HG02884 (cell line): ENCODE measurements around the gene ADAMTS10.
"Not testable (repeated sequence)": the region's sequence is repeated elsewhere in the genome, so short reads cannot be mapped to it uniquely, and the experiment has no call there.

Experiments
- ATAC-seq: cut with Tn5 transposase; IDR thresholded peaks from one replicate; pipeline ENCODE4 v1.9.1; 2021; ENCODE audit warnings: mild to moderate bottlenecking, moderate library complexity; ENCODE audit not compliant: unreplicated experiment

The ADAMTS10 gene

GRCh38 chr19:8629184-8629583, 18.7 kb upstream of the ADAMTS10 start:
- no peak for ATAC-seq

GRCh38 chr19:8626842-8627241, 16.3 kb upstream of the ADAMTS10 start:
- no peak for ATAC-seq

GRCh38 chr19:8622886-8623285, 12.4 kb upstream of the ADAMTS10 start:
- ATAC-seq: not testable (repeated sequence)

- ATAC-seq: no peak
Measured at GRCh38 chr19:8618751-8619150, 8.2 kb upstream of the ADAMTS10 start.

GRCh38 chr19:8617984-8618383, 7.5 kb upstream of the ADAMTS10 start:
- ATAC-seq: no peak

- not testable (repeated sequence) for ATAC-seq
Measured at GRCh38 chr19:8617325-8617724, 6.8 kb upstream of the ADAMTS10 start.

- ATAC-seq: no peak
Measured at GRCh38 chr19:8616861-8617260, 6.3 kb upstream of the ADAMTS10 start.

GRCh38 chr19:8615813-8616596, 5.5 kb upstream of the ADAMTS10 start:
- ATAC-seq: no peak

- ATAC-seq: no peak
Measured at GRCh38 chr19:8615024-8615423, 4.5 kb upstream of the ADAMTS10 start.

- ATAC-seq: no peak
Measured at GRCh38 chr19:8614455-8614854, 3.9 kb upstream of the ADAMTS10 start.

GRCh38 chr19:8612807-8613171, 2.3 kb upstream of the ADAMTS10 start:
- no peak for ATAC-seq

GRCh38 chr19:8611877-8612806, 1.6 kb upstream of the ADAMTS10 start:
- ATAC-seq: no peak

- no peak for ATAC-seq
Measured at GRCh38 chr19:8611391-8611876, 919 bp upstream of the ADAMTS10 start.

- no peak for ATAC-seq
Measured at GRCh38 chr19:8610936-8611300, 403 bp upstream of the ADAMTS10 start.

- ATAC-seq: no peak
Measured at GRCh38 chr19:8609279-8610040, 1.1 kb downstream of the ADAMTS10 start.

GRCh38 chr19:8608941-8609278, 1.6 kb downstream of the ADAMTS10 start:
- ATAC-seq: no peak

- no peak for ATAC-seq
Measured at GRCh38 chr19:8607386-8607785, 3.1 kb downstream of the ADAMTS10 start.

- no peak for ATAC-seq
Measured at GRCh38 chr19:8605514-8605913, 5.0 kb downstream of the ADAMTS10 start.

- no peak for ATAC-seq
Measured at GRCh38 chr19:8601796-8602195, 8.7 kb downstream of the ADAMTS10 start.

GRCh38 chr19:8600816-8601215, 9.7 kb downstream of the ADAMTS10 start:
- no peak for ATAC-seq

GRCh38 chr19:8600064-8600463, 10.5 kb downstream of the ADAMTS10 start:
- ATAC-seq: no peak
